Endothelial cell of umbilical vein (primary cell): ENCODE data around the gene PNLIPRP1. TPM values are rescaled to one million over a fixed set of nuclear protein-coding genes. Genes with fewer than 3 reads are reported as not detected.

Source experiments
- BruUV-seq: library from RNA; stranded (reverse); fragments of 400-500 nt; replicated peaks from 2 replicates; lab custom pipeline; 2021; lab: Mats Ljungman, UMichigan
- CTCF ChIA-PET: fragments of 300-600, 350-600 bp; sonication (Branson Sonifier 250); formaldehyde crosslinking; loops from one replicate; lab custom pipeline; 2021; ENCODE audit warnings: antibody characterized with exemption, inconsistent platforms; lab: Charles Lee
- POLR2A ChIA-PET: fragments of 300-600, 350-600 bp; sonication (Branson Sonifier 250); formaldehyde crosslinking; loops from one replicate; lab custom pipeline; 2021; ENCODE audit warnings: antibody characterized with exemption, inconsistent platforms; lab: Charles Lee
- DNase-seq: peaks from one replicate; pipeline ENCODE4 v3.0.0-alpha.2; 2011; ENCODE audit warnings: low read depth, low spot score
- FAIRE-seq: peaks from 2 replicates; lab custom pipeline; 2011; peaks lifted over from hg19 to GRCh38; lab: Jason Lieb, UNC
- H2AFZ ChIP-seq: 2 replicates; pipeline ENCODE4 v1.6.0; 2012; ENCODE audit warnings: low read depth, low read length, control low read depth, inconsistent platforms
- H3K27ac ChIP-seq: 2 replicates; pipeline ENCODE4 v1.5.1; 2011; ENCODE audit warnings: low read depth, mild to moderate bottlenecking, control low read depth, low read length, moderate library complexity; ENCODE audit not compliant: insufficient read depth
- H3K27me3 ChIP-seq, 2 experiments: 2 replicates each; pipeline versions ENCODE4 v1.6.0 to v1.6.1; 2011; ENCODE audit warnings: low read length in 2 of 2, mixed read lengths in 1 of 2; ENCODE audit not compliant: control insufficient read depth in 2 of 2, insufficient read depth in 2 of 2
- H3K36me3 ChIP-seq, 2 experiments: 2 replicates in 1 of 2; 3 replicates in 1 of 2; pipeline ENCODE4 v1.5.1; 2011; ENCODE audit warnings: low read length in 2 of 2, mild to moderate bottlenecking in 1 of 2, moderate library complexity in 1 of 2; ENCODE audit not compliant: control insufficient read depth in 2 of 2, insufficient read depth in 2 of 2; ENCODE audit errors: extremely low read depth in 1 of 2
- H3K4me1 ChIP-seq: 3 replicates; pipeline ENCODE4 v1.5.1; 2011; ENCODE audit warnings: mild to moderate bottlenecking, low read length; ENCODE audit not compliant: control insufficient read depth, insufficient read depth; ENCODE audit errors: extremely low read depth
- H3K4me2 ChIP-seq: 2 replicates; pipeline ENCODE4 v1.6.1; 2011; ENCODE audit warnings: low read length, control low read depth, mixed read lengths; ENCODE audit not compliant: insufficient read depth
- H3K4me3 ChIP-seq, 3 experiments: fragments of 200-600 bp in 1 of 3; sonication (generic), shearing (Covaris generic) in 1 of 3; replicated peaks in 1 of 3; 2 replicates each; pipeline ENCODE4 v1.5.1; 2011 to 2016; ENCODE audit warnings: control low read depth in 3 of 3, low read length in 3 of 3, mild to moderate bottlenecking in 2 of 3, inconsistent platforms in 1 of 3, low read depth in 1 of 3, moderate library complexity in 1 of 3; ENCODE audit not compliant: insufficient read depth in 1 of 3
- H3K79me2 ChIP-seq: 2 replicates; pipeline ENCODE4 v1.6.0; 2012; ENCODE audit warnings: low read length, inconsistent platforms; ENCODE audit not compliant: control insufficient read depth, insufficient read depth
- H3K9ac ChIP-seq: replicated peaks from 2 replicates; pipeline ENCODE3; 2011; ENCODE audit warnings: low read length, control low read depth; ENCODE audit not compliant: insufficient read depth; ENCODE audit errors: extremely low read depth
- H3K9me1 ChIP-seq: replicated peaks from 3 replicates; pipeline ENCODE4 v1.6.0; 2011; ENCODE audit warnings: mild to moderate bottlenecking, low read length; ENCODE audit not compliant: control insufficient read depth, insufficient read depth; ENCODE audit errors: extremely low read depth
- H3K9me3 ChIP-seq: replicated peaks from 2 replicates; pipeline ENCODE4 v1.5.1; 2012; ENCODE audit warnings: low read length, inconsistent platforms; ENCODE audit not compliant: control insufficient read depth, insufficient read depth
- H4K20me1 ChIP-seq: replicated peaks from 2 replicates; pipeline ENCODE3; 2011; ENCODE audit warnings: mild to moderate bottlenecking, low read length; ENCODE audit not compliant: control insufficient read depth, insufficient read depth; ENCODE audit errors: extremely low read depth
- CTCF ChIP-seq, 2 donors: IDR thresholded peaks; 1 replicate in 1 of 2; 2 replicates in 1 of 2; pipeline ENCODE4 v1.5.1; 2011; ENCODE audit warnings: low read length in 2 of 2, mild to moderate bottlenecking in 2 of 2, moderate library complexity in 2 of 2, control low read depth in 1 of 2, inconsistent platforms in 1 of 2, low read depth in 1 of 2; ENCODE audit not compliant: insufficient read depth in 1 of 2; ENCODE audit errors: extremely low read depth in 1 of 2
- EZH2 ChIP-seq: IDR thresholded peaks from 2 replicates; pipeline ENCODE4 v1.6.1; 2012; ENCODE audit warnings: borderline replicate concordance, low read depth, mild to moderate bottlenecking, moderate library complexity, low read length, inconsistent platforms; ENCODE audit not compliant: severe bottlenecking
- FOS ChIP-seq: IDR thresholded peaks from 2 replicates; pipeline ENCODE4 v1.6.1; 2011; ENCODE audit warnings: mild to moderate bottlenecking, low read length, moderate library complexity, borderline replicate concordance; ENCODE audit not compliant: insufficient read depth
- GATA2 ChIP-seq: IDR thresholded peaks from 2 replicates; pipeline ENCODE4 v1.7.0; 2011; ENCODE audit warnings: low read depth, mild to moderate bottlenecking, moderate library complexity, mixed read lengths, low read length; ENCODE audit not compliant: insufficient read length, insufficient read depth
- JUN ChIP-seq: IDR thresholded peaks from 2 replicates; pipeline ENCODE4 v1.6.1; 2011; ENCODE audit warnings: borderline replicate concordance, low read depth; ENCODE audit not compliant: insufficient read length, insufficient read depth
- MAX ChIP-seq: IDR thresholded peaks from 2 replicates; pipeline ENCODE4 v1.6.1; 2011; ENCODE audit not compliant: insufficient read depth, insufficient read length
- MYC ChIP-seq: IDR thresholded peaks from one replicate; pipeline ENCODE4 v1.6.1; 2011; ENCODE audit warnings: mild to moderate bottlenecking, low read depth, low read length
- dilution Hi-C: fragments of 300-500 bp; cut with MboI; formaldehyde crosslinking; loops from one replicate; pipeline ENCODE4 v1.15.0; 2019; ENCODE audit warnings: low sequenced_read_pairs; ENCODE audit not compliant: extremely low pct_ligation_motif_present
- intact Hi-C: fragments of 100-400 bp; cut with micrococcal nuclease; formaldehyde crosslinking; loops from one replicate; pipeline ENCODE4 v1.10.0; 2022
- polyA plus RNA-seq, 4 experiments: library from polyadenylated mRNA; depleted of rRNA in 3 of 4; stranded (reverse) in 3 of 4; unstranded in 1 of 4; fragments of >200 nt; gene quantifications; 2 replicates each; pipeline versions ENCODE4 v1.2.1 to v1.2.3, GENCODE V29; 2011 to 2012; ENCODE audit warnings: missing spikeins in 1 of 4
- total RNA-seq: library from RNA; stranded (reverse); gene quantifications from 2 replicates; pipeline ENCODE4 v1.2.3, GENCODE V29; 2021

PNLIPRP1 gene
- total and polyA plus RNA-seq, 2 donors (not counting 3 experiments of a cell fraction or from before 2014, with no cell fraction given): not detected

- no peaks in the 10 kb centered on the region for H4K20me1 ChIP-seq
- no peaks in the 10 kb centered on the region for H3K79me2 ChIP-seq
- no peaks in the 10 kb centered on the region for H3K9me1 ChIP-seq
- no TSS peak for BruUV-seq
- no peaks in the 10 kb centered on the region for H3K36me3 ChIP-seq
- intact Hi-C loops: no loop called here
- no peak overlapping the region for H3K27ac ChIP-seq
- CTCF ChIA-PET: no interaction called here
- no peak overlapping the region for H3K4me3 ChIP-seq
- no peak overlapping the region for H3K4me2 ChIP-seq
- H2AFZ ChIP-seq: no peak overlapping the region
- H3K27me3 ChIP-seq: no peaks in the 10 kb centered on the region
- no peaks in the 10 kb centered on the region for H3K4me1 ChIP-seq
- no peaks in the 10 kb centered on the region for H3K9me3 ChIP-seq
- H3K9ac ChIP-seq: no peak overlapping the region
- DNase-seq (no peak), FAIRE-seq (no peak)
- dilution Hi-C loops: no loop called here
- POLR2A ChIA-PET: no interaction called here
- no peak for TF ChIP-seq CTCF (IDR thresholded peaks at IDR 0.05; ENCODE audit: extremely low read depth in 1 of 2, insufficient read depth in 1 of 2, low read depth in 1 of 2, low read length in 2 of 2)
- no peak for TF ChIP-seq MAX
- no peak for TF ChIP-seq GATA2
- no peak for TF ChIP-seq FOS
- TF ChIP-seq EZH2: no peak
- TF ChIP-seq JUN: no peak
- TF ChIP-seq MYC: no peak
Measured at GRCh38 chr10:116621476-116621875, 30.7 kb downstream of the PNLIPRP1 start.
